GM06990 (cell line): ENCODE results near the gene CCDC92.
A peak's percentile ranks its signal among the peaks of the same experiment; 100 is the strongest.

ENCODE experiments used
- DNase-seq: peaks from one replicate; pipeline ENCODE4 v3.0.0-alpha.2; 2011; ENCODE audit not compliant: insufficient read length; ENCODE audit errors: extremely low read depth
- H3K27me3 ChIP-seq: replicated peaks from 2 replicates; pipeline ENCODE4 v1.6.0; 2011; ENCODE audit warnings: low read length; ENCODE audit not compliant: control insufficient read depth, insufficient read depth
- H3K36me3 ChIP-seq: 2 replicates; pipeline ENCODE4 v1.5.1; 2011; ENCODE audit warnings: low read length; ENCODE audit not compliant: control insufficient read depth, insufficient read depth
- H3K4me3 ChIP-seq: replicated peaks from 2 replicates; pipeline ENCODE4 v1.5.1; 2011; ENCODE audit warnings: low read depth, mild to moderate bottlenecking, control low read depth, low read length
- CTCF ChIP-seq: IDR thresholded peaks from 2 replicates; pipeline ENCODE4 v1.5.1; 2011; ENCODE audit warnings: low read length, control low read depth, mild to moderate bottlenecking, inconsistent platforms; ENCODE audit not compliant: insufficient read depth, poor library complexity, severe bottlenecking

Gene CCDC92

GRCh38 chr12:123938679-123939480 lies 33.8 kb downstream of the CCDC92 start:
- peak; percentile 41 for TF ChIP-seq CTCF
- H3K4me3 ChIP-seq, result no peak overlapping the region
- no peaks in the 10 kb centered on the region for H3K27me3 ChIP-seq
- H3K36me3 ChIP-seq, result no peaks in the 10 kb centered on the region; the same call in 1 of the 2 replicates
- no peak for DNase-seq

GRCh38 chr12:123937707-123938591 lies 34.7 kb downstream of the CCDC92 start:
- H3K36me3 ChIP-seq, result no peaks in the 10 kb centered on the region; the same call in 1 of the 2 replicates
- no peak for TF ChIP-seq CTCF
- H3K27me3 ChIP-seq, result no peaks in the 10 kb centered on the region
- no peak for DNase-seq
- no peak overlapping the region for H3K4me3 ChIP-seq

GRCh38 chr12:123936956-123937706 lies 35.5 kb downstream of the CCDC92 start:
- Histone ChIP-seq H3K36me3 (no peaks in the 10 kb centered on the region; the same call in 1 of the 2 replicates), H3K27me3 (no peaks in the 10 kb centered on the region), H3K4me3 (no peak overlapping the region)
- TF ChIP-seq CTCF, result no peak
- DNase-seq, result no peak

GRCh38 chr12:123936471-123936870 lies 36.2 kb downstream of the CCDC92 start:
- no peak for DNase-seq
- Histone ChIP-seq H3K4me3 (no peak overlapping the region), H3K27me3 (no peaks in the 10 kb centered on the region), H3K36me3 (no peaks in the 10 kb centered on the region; the same call in 1 of the 2 replicates)
- no peak for TF ChIP-seq CTCF

- H3K36me3 ChIP-seq, result no peaks in the 10 kb centered on the region; the same call in 1 of the 2 replicates
- H3K4me3 ChIP-seq, result no peak overlapping the region
- no peak for TF ChIP-seq CTCF
- DNase-seq, result no peak
- no peaks in the 10 kb centered on the region for H3K27me3 ChIP-seq
Measured at GRCh38 chr12:123935956-123936355, 36.7 kb downstream of the CCDC92 start.
